Breast epithelium (tissue), 3 donors: Measurements from ENCODE around the gene CRIM1.

Experiments
- POLR2A ChIP-seq: fragments of 450-650 bp; IDR thresholded peaks from one replicate; pipeline ENCODE4 v1.6.1; 2016; ENCODE audit warnings: antibody characterized with exemption, mild to moderate bottlenecking, moderate library complexity
- POLR2AphosphoS5 ChIP-seq, 3 donors: sonication (generic); formaldehyde crosslinking; IDR thresholded peaks; one replicate each; pipeline ENCODE4 v1.6.1; 2017; ENCODE audit warnings: antibody characterized with exemption in 3 of 3
- TF ChIP-seq, protein P1 (sequence below), 3 donors: fragments of 450-650 bp; IDR thresholded peaks; one replicate each; pipeline ENCODE4 v1.5.1; 2016 to 2017; ENCODE audit warnings: antibody characterized with exemption in 3 of 3, mild to moderate bottlenecking in 3 of 3, moderate library complexity in 3 of 3

DNA sequence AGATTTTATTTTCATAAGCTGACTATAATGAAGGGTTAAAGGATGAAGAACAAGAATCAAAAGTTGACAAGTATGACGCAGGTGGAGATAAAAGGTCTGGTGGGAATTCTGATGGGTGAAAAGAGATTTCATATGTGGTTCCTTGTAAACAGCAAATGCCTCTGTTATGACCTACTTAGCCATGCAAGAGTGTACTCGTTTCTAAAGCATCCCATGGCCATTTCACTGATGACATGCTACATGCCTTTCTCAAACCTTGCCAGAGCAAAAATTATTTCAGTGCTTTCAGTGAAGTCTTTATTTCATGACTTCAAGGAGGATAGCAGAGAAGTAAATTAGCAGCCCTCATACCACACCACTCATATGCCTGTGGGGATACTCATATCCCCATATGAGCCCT lies 170.6 kb downstream of the CRIM1 start:
- TF ChIP-seq, protein P1, sequence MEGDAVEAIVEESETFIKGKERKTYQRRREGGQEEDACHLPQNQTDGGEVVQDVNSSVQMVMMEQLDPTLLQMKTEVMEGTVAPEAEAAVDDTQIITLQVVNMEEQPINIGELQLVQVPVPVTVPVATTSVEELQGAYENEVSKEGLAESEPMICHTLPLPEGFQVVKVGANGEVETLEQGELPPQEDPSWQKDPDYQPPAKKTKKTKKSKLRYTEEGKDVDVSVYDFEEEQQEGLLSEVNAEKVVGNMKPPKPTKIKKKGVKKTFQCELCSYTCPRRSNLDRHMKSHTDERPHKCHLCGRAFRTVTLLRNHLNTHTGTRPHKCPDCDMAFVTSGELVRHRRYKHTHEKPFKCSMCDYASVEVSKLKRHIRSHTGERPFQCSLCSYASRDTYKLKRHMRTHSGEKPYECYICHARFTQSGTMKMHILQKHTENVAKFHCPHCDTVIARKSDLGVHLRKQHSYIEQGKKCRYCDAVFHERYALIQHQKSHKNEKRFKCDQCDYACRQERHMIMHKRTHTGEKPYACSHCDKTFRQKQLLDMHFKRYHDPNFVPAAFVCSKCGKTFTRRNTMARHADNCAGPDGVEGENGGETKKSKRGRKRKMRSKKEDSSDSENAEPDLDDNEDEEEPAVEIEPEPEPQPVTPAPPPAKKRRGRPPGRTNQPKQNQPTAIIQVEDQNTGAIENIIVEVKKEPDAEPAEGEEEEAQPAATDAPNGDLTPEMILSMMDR (IDR thresholded peaks at IDR 0.05): no peak
- TF ChIP-seq POLR2A (no peak), POLR2AphosphoS5 (IDR thresholded peaks at IDR 0.05) (no peak)
